Hematopoietic multipotent progenitor cell treated with erythropoietin and hydrocortisone succinate and interleukin-3 and kit ligand, for 6 days (in vitro differentiated cells): Measurements from ENCODE around the gene JADE2.
"Not testable (repeated sequence)": the region's sequence is repeated elsewhere in the genome, so short reads cannot be mapped to it uniquely, and the experiment has no call there.

Experiments used
- DNase-seq: peaks from one replicate; pipeline ENCODE4 v3.0.0-alpha.2; 2015

JADE2 gene

GRCh38 chr5:134508521-134509195 lies 16.8 kb upstream of the JADE2 start:
- DNase-seq: no peak

GRCh38 chr5:134509308-134510040 lies 16.0 kb upstream of the JADE2 start:
- peak; percentile 50 for DNase-seq

GRCh38 chr5:134510970-134511795 lies 14.3 kb upstream of the JADE2 start:
- DNase-seq: no peak

- DNase-seq: peak; percentile 37
Observed at GRCh38 chr5:134511796-134512660, 13.4 kb upstream of the JADE2 start.

GRCh38 chr5:134512661-134512999 lies 12.8 kb upstream of the JADE2 start:
- DNase-seq: no peak

GRCh38 chr5:134515801-134516200 lies 9.7 kb upstream of the JADE2 start:
- DNase-seq: no peak

GRCh38 chr5:134516984-134517383 lies 8.5 kb upstream of the JADE2 start:
- DNase-seq: not testable (repeated sequence)

GRCh38 chr5:134517553-134517952 lies 7.9 kb upstream of the JADE2 start:
- DNase-seq: no peak

GRCh38 chr5:134519989-134520388 lies 5.5 kb upstream of the JADE2 start:
- no peak for DNase-seq

- no peak for DNase-seq
Observed at GRCh38 chr5:134521841-134522240, 3.6 kb upstream of the JADE2 start.

GRCh38 chr5:134523543-134524271 lies 1.8 kb upstream of the JADE2 start:
- no peak for DNase-seq

GRCh38 chr5:134524272-134524825 lies 1.1 kb upstream of the JADE2 start:
- peak; percentile 85 for DNase-seq

GRCh38 chr5:134525683-134526482 lies 413 bp downstream of the JADE2 start:
- DNase-seq: peak; percentile 85

- peak; percentile 79 for DNase-seq
Observed at GRCh38 chr5:134526483-134527155, 1.1 kb downstream of the JADE2 start.

- peak; percentile 82 for DNase-seq
Observed at GRCh38 chr5:134527156-134527960, 1.9 kb downstream of the JADE2 start.

GRCh38 chr5:134527961-134528424 lies 2.5 kb downstream of the JADE2 start:
- DNase-seq: no peak

GRCh38 chr5:134528556-134528955 lies 3.1 kb downstream of the JADE2 start:
- no peak for DNase-seq

GRCh38 chr5:134529460-134529859 lies 4.0 kb downstream of the JADE2 start:
- DNase-seq: no peak
